ENCODE data around the gene RPS6KA5. TPM values are rescaled to one million over a fixed set of nuclear protein-coding genes. Genes with fewer than 3 reads are reported as not detected.
"Not testable (repeated sequence)": the region's sequence is repeated elsewhere in the genome, so short reads cannot be mapped to it uniquely, and the experiment has no call there.

Gene RPS6KA5
- total RNA-seq, 1 donor from 2014 or later = 12.8 TPM

DNA sequence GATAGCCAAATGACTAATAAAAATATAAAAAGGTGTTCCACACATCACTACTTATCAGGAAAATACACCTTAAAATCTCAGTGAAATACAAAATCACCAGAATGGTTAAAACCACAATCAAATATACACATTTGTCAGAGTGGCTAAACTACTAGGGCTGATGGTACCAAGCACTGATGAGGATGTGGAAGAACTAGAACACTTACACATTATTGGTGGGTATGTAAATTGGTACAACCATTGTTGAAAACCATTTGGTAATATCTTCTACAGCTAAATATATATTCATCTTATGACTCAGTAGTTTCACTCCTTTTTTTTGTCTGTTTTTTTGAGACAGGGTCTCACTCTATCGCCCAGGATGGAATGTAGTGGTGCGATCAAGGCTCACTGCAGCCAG lies 195.7 kb downstream of the RPS6KA5 start:
- Mint-ChIP-seq H3K4me1 (no peaks in the 10 kb centered on the region), H3K4me3 (no peak overlapping the region), H3K27ac (no peak overlapping the region), H3K9me3 (peaks cover 3% of the 10 kb centered on the region), H3K27me3 (ENCODE audit: low read depth) (no peaks in the 10 kb centered on the region), H3K36me3 (no peaks in the 10 kb centered on the region)
- no peak for DNase-seq (ENCODE audit: low spot score in 2 of 2, unreplicated experiment in 2 of 2)
- TF ChIP-seq, protein P1, sequence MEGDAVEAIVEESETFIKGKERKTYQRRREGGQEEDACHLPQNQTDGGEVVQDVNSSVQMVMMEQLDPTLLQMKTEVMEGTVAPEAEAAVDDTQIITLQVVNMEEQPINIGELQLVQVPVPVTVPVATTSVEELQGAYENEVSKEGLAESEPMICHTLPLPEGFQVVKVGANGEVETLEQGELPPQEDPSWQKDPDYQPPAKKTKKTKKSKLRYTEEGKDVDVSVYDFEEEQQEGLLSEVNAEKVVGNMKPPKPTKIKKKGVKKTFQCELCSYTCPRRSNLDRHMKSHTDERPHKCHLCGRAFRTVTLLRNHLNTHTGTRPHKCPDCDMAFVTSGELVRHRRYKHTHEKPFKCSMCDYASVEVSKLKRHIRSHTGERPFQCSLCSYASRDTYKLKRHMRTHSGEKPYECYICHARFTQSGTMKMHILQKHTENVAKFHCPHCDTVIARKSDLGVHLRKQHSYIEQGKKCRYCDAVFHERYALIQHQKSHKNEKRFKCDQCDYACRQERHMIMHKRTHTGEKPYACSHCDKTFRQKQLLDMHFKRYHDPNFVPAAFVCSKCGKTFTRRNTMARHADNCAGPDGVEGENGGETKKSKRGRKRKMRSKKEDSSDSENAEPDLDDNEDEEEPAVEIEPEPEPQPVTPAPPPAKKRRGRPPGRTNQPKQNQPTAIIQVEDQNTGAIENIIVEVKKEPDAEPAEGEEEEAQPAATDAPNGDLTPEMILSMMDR (IDR thresholded peaks at IDR 0.05; ENCODE audit: unreplicated experiment) = no peak

DNA sequence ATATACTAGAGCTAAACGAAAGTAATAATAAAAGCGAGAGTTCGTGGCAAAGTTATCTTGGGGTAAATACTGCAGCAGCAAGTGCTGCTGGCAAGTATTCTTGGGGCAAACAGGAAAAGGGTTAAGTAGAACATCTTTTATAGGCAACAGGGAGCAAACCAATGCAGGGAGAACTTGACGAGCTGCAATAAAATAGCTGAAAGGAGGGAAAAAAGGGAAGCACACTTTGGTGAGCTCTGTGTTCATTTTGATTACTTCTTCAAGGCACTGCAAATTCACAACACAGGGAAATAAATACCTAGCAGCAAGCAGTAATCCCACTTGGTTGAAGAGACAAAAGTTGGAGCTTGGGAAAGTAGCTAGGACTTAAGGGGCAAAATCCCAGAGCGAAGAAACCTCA lies 201.9 kb downstream of the RPS6KA5 start:
- H3K4me3 Mint-ChIP-seq = no peak overlapping the region

DNA sequence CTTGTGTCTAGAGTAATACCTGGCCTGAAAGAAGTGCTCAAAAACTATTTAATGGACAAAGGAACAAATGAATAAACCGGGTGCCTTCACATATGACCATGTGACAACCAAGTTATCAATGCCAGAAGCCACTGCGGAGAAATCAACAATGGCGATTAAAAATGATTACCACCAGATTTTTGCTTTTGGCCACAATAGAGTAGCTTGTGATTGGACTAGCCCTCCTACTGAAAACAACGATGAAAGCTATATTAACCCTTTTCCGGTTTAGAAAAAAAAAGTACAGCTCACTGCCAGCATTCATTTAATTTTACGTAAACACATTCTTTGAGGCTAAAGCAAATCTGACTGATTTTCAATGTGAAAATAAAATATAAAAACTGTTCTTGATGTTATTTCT lies 202.6 kb downstream of the RPS6KA5 start:
- Mint-ChIP-seq H3K36me3 (no peaks in the 10 kb centered on the region), H3K27ac (no peak overlapping the region), H3K27me3 (ENCODE audit: low read depth) (no peaks in the 10 kb centered on the region), H3K4me3 (no peak overlapping the region), H3K4me1 (no peaks in the 10 kb centered on the region), H3K9me3 (no peaks in the 10 kb centered on the region)
- TF ChIP-seq, protein P1 (IDR thresholded peaks at IDR 0.05; ENCODE audit: unreplicated experiment) = no peak
- DNase-seq (ENCODE audit: low spot score in 2 of 2, unreplicated experiment in 2 of 2) = no peak

More for the DNA sequence above, 201.9 kb downstream of the RPS6KA5 start:
- Mint-ChIP-seq H3K9me3 (no peaks in the 10 kb centered on the region), H3K4me1 (no peaks in the 10 kb centered on the region), H3K36me3 (no peaks in the 10 kb centered on the region), H3K27me3 (ENCODE audit: low read depth) (no peaks in the 10 kb centered on the region), H3K27ac (no peak overlapping the region)
- DNase-seq (ENCODE audit: low spot score in 2 of 2, unreplicated experiment in 2 of 2) = no peak
- TF ChIP-seq, protein P1 (IDR thresholded peaks at IDR 0.05; ENCODE audit: unreplicated experiment) = no peak

DNA sequence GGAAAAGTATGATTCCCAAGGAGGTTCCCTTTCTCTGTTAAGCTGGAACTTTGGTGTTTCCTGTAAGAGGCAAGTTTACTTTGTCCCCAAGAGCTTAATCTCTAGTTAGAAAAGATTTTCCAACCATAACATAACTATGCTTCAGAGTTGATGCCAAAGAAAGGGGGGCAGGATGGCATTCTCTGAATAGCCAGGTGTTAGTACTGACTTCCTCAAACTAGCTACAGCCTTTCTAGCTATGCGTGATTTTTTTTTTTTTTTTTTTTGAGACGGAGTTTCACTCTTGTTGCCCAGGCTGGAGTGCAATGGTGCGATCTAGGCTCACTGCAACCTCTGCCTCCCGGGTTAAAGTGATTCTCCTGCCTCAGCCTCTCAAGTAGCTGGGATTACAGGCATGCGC lies 204.3 kb downstream of the RPS6KA5 start:
- not testable (repeated sequence) for H3K4me3 Mint-ChIP-seq, H3K9me3 Mint-ChIP-seq

DNA sequence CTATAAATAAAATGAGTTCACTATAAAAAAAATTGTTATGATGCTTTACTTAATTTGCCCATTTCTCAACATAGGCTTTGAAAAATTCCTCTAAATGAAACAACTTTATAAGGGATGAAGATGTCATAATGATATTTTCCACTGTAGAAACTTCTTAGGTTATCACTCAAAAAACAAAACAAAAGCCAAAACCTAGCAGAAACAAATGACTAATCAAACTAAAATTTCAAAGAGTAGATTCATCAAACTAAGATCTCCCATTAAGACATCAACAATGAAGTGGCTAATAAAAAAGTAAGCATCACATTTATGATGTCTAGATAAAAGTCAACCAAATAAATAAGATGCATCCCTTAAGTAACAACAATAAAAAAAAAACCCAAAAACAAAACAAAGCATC lies 207.3 kb downstream of the RPS6KA5 start:
- H3K36me3 Mint-ChIP-seq = no peaks in the 10 kb centered on the region
- H3K4me1 Mint-ChIP-seq = peaks cover 8% of the 10 kb centered on the region
- H3K27me3 Mint-ChIP-seq (ENCODE audit: low read depth) = no peaks in the 10 kb centered on the region

More for the DNA sequence above, 204.3 kb downstream of the RPS6KA5 start:
- H3K27ac Mint-ChIP-seq; H3K4me1 Mint-ChIP-seq; DNase-seq (ENCODE audit: low spot score in 2 of 2, unreplicated experiment in 2 of 2); H3K36me3 Mint-ChIP-seq; H3K27me3 Mint-ChIP-seq (ENCODE audit: low read depth): not testable (repeated sequence)

DNA sequence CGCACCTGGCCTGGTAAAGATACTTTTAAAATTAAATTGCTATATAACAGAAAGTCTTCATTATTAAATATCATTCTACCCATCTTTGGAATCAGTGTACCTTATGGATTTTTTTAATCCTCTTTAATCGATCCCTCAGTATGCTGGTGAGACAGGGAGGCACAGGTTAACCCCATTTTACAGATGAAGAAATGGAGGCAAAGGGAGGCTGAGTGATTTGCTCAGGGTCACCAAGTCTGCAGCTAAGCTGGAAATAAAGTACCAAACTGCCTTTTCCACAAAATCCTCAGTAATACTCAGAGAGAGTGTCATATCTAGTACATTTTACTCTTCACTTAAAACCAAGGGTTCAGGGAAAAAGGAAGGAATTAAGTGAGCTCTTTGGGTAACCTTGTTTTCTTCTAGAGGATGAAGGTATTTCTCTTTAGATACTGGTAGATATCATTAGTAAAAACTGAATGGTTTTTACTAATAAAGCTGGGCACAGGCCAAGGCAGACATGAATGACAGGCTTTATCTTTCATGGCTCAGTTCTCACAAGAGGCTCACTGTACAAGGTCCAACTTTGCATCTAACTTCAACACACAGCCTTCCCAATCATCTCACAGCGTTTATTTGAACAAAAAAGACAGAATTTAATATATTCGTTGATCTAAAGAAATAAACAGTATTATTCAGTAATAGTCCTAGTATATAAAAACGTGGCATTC lies 209.0 kb downstream of the RPS6KA5 start:
- Mint-ChIP-seq H3K36me3 (no peaks in the 10 kb centered on the region), H3K27me3 (ENCODE audit: low read depth) (no peaks in the 10 kb centered on the region), H3K4me3 (no peak overlapping the region), H3K27ac (peak overlapping the region; percentile 21), H3K4me1 (peaks cover 8% of the 10 kb centered on the region), H3K9me3 (no peaks in the 10 kb centered on the region)
- DNase-seq (ENCODE audit: low spot score in 2 of 2, unreplicated experiment in 2 of 2) = no peak
- TF ChIP-seq, protein P1 (IDR thresholded peaks at IDR 0.05; ENCODE audit: unreplicated experiment) = no peak

More for the DNA sequence above, 207.3 kb downstream of the RPS6KA5 start:
- no peak for DNase-seq (ENCODE audit: low spot score in 2 of 2, unreplicated experiment in 2 of 2)
- Mint-ChIP-seq H3K9me3 (no peaks in the 10 kb centered on the region), H3K27ac (no peak overlapping the region), H3K4me3 (no peak overlapping the region)
- TF ChIP-seq, protein P1 (IDR thresholded peaks at IDR 0.05; ENCODE audit: unreplicated experiment) = no peak
